VCaP (cell line): ENCODE data around the gene NRG2.

Source experiments
- H3K27ac ChIP-seq: fragments of 450-650 bp; 2 replicates; pipeline ENCODE4 v1.5.1; 2017
- TF ChIP-seq, protein P1 (sequence below): fragments of 450-650 bp; conservative IDR thresholded peaks from 2 replicates; pipeline ENCODE4 v1.5.1; 2017; ENCODE audit warnings: mild to moderate bottlenecking, moderate library complexity

NRG2 gene

DNA sequence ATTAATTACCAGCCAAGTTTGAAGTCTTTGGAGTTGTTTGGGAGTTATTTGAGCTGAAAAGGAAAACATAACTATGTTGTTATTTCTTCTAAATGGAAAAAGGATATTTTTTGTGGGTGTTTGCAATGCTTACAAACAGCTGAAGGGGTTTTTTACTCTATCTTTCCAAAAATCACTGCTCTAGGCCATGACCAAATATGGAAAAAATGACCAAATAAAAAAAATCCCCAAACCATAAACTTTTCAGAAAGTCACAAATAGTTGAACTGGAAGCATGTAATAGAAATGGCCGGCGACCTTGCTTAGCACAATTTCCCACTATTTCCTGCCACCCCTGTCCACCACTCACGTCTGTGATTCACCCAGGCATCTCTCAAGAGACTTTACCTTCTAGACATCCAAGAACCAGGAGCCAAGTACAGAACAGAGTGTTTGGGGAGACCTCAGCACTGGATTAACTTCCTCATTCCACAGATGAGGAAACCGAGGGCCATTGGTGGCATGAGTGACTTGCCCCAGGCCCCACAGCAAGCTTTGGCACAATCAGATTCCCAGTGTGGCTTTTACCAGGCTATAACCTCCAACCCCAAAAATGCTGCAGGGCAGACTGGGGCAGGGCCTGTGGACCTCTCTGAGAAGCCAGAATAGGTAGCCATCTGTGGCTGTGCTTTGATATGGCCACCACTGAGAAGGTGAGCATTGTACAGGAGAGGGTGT is 84.5 kb downstream of the NRG2 start:
- TF ChIP-seq, protein P1, sequence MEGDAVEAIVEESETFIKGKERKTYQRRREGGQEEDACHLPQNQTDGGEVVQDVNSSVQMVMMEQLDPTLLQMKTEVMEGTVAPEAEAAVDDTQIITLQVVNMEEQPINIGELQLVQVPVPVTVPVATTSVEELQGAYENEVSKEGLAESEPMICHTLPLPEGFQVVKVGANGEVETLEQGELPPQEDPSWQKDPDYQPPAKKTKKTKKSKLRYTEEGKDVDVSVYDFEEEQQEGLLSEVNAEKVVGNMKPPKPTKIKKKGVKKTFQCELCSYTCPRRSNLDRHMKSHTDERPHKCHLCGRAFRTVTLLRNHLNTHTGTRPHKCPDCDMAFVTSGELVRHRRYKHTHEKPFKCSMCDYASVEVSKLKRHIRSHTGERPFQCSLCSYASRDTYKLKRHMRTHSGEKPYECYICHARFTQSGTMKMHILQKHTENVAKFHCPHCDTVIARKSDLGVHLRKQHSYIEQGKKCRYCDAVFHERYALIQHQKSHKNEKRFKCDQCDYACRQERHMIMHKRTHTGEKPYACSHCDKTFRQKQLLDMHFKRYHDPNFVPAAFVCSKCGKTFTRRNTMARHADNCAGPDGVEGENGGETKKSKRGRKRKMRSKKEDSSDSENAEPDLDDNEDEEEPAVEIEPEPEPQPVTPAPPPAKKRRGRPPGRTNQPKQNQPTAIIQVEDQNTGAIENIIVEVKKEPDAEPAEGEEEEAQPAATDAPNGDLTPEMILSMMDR: no peak

DNA sequence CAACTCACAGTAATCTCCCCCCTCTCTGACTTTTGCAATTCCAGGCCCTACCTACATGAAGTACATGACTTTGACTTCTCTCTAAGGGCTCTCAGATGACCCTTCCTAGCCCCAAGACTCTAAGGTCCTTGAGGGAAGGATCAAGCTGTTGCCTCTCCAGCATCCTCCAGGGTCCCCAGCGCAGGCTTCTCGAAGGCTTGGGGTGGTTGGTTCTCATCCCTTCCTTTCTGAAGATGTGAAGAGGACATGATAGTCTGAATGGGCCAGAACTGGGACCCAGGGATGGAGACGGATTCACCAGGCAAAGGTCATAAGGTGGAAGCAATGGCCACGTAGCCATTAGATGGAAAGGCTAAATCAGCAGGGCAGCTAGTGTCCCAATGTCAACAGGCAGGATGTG is 86.8 kb downstream of the NRG2 start:
- H3K27ac ChIP-seq: no peak overlapping the region
- TF ChIP-seq, protein P1: no peak

More for the DNA sequence above, 84.5 kb downstream of the NRG2 start:
- H3K27ac ChIP-seq: no peak overlapping the region

DNA sequence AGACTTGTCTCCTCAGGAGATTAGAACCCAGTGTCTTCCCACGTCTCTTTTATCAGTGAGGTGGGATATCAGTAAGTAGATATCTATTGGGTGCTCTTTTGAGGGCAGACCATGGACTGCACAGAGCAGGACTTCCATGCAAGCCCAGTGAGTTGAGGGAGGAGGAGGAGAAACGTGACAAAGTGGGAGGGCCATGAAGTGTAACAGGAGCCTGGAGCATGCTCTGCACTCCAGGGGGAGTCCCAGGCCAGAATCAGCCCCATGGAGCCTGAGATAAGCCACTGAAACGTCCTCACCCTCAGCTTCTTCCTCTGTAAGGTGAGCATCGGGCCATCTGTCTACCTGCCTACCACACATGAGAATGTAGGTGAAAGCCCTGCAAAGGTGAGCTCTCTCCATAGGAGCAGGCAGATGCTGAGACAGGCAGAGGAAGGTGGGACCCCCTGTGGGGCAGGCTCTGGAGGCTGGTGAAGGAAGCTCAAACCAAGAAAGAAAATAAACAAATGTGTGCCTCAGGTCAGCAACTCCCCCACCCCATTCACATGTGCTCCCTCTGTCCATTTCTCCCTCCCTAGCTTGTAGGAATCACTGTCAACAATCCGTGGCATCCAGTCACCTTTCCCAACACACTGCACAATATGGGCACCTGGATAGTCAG is 87.4 kb downstream of the NRG2 start:
- TF ChIP-seq, protein P1: no peak
- H3K27ac ChIP-seq: no peak overlapping the region

DNA sequence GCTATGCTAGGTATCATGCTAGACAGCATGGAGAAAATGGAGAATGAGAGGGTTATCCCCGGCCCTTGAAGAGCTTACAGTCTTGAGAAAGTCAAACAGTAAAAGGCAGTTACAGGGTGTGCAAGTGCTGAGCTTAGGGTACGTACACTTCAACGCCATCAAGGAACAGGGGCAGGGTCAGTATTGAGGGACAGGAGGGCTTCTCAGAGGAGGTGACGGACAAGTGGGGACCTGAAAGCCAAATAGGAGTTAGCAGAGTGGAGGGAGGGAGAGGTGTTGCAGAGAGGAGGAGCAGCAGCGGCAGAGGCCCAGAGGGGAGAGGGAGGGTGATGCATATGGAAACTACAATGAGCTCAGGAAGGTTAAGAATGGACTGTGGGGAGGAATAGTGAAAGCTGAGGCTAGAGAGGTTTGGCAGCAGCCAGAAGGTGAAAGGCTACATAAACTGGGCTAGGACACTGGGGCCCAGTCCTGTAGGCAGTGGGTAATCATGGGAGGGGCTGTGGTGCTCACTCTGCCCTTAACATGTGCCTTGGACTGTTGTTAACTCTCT is 88.0 kb downstream of the NRG2 start:
- TF ChIP-seq, protein P1: no peak
- H3K27ac ChIP-seq: no peak overlapping the region

DNA sequence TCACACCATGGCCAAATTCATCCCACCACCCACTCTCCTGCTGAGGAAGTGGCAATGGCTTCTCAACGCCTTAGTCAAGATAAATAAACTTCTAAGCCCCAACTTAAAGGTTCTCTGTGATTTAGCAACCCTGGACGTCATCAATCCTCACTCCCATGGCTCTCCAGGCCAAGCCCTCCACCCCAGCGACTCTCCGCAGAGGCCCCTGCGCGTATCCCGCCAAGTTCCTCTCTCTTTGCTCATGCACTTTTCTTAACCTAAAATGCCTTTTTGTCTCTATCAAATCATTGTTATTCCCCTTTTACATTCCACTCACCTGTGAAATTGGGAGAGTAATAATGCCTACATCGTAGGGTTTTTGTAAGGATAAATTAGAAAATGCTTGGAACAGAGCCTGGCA is 88.6 kb downstream of the NRG2 start:
- no peak overlapping the region for H3K27ac ChIP-seq
- TF ChIP-seq, protein P1: no peak

DNA sequence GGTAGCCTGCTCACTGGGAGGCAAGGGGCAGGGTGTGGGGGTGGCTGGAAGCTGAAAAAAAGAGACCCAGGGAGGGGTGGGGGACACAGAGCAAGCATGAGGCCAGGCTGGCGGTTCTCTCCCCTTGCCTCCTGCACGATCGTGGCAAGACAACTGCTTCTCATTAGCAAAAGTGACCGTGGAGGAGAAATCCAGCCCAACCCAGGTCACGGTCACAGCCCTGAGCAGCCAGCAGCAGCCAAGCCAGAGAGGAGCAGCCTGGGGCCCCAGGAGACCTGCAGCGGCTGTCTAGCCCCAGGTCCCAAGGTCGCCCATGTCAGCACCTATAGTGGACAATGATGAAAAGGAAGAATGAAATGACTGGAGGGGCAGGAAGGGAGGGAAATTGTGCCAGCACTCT is 89.1 kb downstream of the NRG2 start:
- TF ChIP-seq, protein P1: no peak
- no peak overlapping the region for H3K27ac ChIP-seq

DNA sequence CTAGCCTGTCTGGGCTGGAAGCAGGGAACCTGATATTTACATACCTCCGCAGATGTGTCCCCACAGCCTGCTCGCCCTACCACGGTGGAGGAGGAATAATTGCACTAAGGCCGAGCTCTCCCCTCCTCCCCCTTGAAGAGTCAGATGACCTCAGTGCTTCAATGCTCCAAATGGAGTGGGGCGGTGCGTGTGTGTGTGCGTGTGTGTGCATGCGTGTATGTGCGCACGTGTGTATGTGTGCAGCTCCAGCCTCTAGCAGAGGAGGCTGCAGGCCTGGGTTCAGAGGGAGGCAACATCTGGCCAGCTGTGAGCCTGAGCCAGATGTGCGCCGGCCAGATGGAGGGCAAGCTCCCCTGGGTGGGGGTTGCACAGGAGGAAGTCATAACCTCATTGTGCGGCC is 90.5 kb downstream of the NRG2 start:
- H3K27ac ChIP-seq: no peak overlapping the region
- TF ChIP-seq, protein P1: no peak
